GM21381 (cell line): ENCODE measurements around the gene CCDC106.

Source experiments
- ATAC-seq: cut with Tn5 transposase; IDR thresholded peaks from one replicate; pipeline ENCODE4 v1.9.1; 2021; ENCODE audit warnings: mild to moderate bottlenecking, moderate library complexity; ENCODE audit not compliant: unreplicated experiment

The CCDC106 gene

GRCh38 chr19:55679343-55680257, 31.6 kb downstream of the CCDC106 start:
- ATAC-seq, result no peak

- no peak for ATAC-seq
Measured at GRCh38 chr19:55680339-55681130, 32.5 kb downstream of the CCDC106 start.

GRCh38 chr19:55681131-55682092, 33.4 kb downstream of the CCDC106 start:
- no peak for ATAC-seq

GRCh38 chr19:55683449-55684261, 35.6 kb downstream of the CCDC106 start:
- ATAC-seq, result no peak

- no peak for ATAC-seq
Measured at GRCh38 chr19:55684946-55685681, 37.1 kb downstream of the CCDC106 start.

- no peak for ATAC-seq
Measured at GRCh38 chr19:55685776-55686175, 37.8 kb downstream of the CCDC106 start.

GRCh38 chr19:55686311-55687050, 38.5 kb downstream of the CCDC106 start:
- no peak for ATAC-seq

GRCh38 chr19:55687281-55688201, 39.5 kb downstream of the CCDC106 start:
- no peak for ATAC-seq

- ATAC-seq, result no peak
Measured at GRCh38 chr19:55688422-55689218, 40.6 kb downstream of the CCDC106 start.

- no peak for ATAC-seq
Measured at GRCh38 chr19:55689411-55690108, 41.5 kb downstream of the CCDC106 start.

- no peak for ATAC-seq
Measured at GRCh38 chr19:55690109-55690768, 42.2 kb downstream of the CCDC106 start.

- no peak for ATAC-seq
Measured at GRCh38 chr19:55690769-55691545, 42.9 kb downstream of the CCDC106 start.

- ATAC-seq, result no peak
Measured at GRCh38 chr19:55691561-55692481, 43.8 kb downstream of the CCDC106 start.

- no peak for ATAC-seq
Measured at GRCh38 chr19:55692681-55693081, 44.7 kb downstream of the CCDC106 start.
